GM21423 (cell line): ENCODE measurements around the gene MAP7D2.

Experiments used
- ATAC-seq: cut with Tn5 transposase; IDR thresholded peaks from one replicate; pipeline ENCODE4 v1.9.1; 2021; ENCODE audit warnings: mild to moderate bottlenecking, moderate library complexity; ENCODE audit not compliant: unreplicated experiment

The MAP7D2 gene

DNA sequence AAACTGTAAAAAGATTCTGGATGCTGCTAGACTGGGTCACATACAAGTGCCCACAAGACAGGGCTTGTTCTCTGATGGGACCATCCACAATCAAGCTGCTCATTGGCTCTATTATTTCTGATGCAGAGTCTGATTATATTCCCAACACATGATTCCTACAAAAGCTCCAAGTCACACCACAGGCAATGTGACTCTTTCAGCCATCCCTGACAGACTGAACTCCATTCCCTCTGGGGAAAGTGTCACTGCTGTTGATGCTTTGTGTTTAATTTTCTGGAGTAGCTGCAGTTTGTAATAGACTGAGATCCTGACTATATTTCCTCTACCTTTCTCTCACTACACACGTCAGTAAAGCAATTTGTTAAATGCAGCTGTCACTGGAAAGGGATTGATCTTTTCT is 70.5 kb downstream of the MAP7D2 start:
- no peak for ATAC-seq

DNA sequence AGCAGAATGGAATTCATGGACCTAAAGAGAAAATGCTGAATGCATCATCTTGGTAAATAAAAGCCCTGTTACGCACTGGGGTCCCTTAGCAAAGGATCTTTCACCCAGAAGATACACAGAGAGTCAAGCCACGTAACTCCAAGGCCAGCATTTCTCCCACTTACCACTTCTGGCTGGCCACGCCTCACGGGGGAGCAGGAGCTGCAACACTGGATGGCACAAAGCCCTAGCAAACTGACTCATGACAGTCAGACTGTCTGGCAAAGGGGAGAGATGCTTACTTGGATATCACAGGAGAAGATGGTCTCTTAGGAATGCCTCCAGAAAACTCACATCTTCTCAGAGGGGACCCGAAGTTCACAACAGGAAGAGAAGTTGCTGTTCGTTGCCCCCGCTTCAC is 74.5 kb downstream of the MAP7D2 start:
- no peak for ATAC-seq

DNA sequence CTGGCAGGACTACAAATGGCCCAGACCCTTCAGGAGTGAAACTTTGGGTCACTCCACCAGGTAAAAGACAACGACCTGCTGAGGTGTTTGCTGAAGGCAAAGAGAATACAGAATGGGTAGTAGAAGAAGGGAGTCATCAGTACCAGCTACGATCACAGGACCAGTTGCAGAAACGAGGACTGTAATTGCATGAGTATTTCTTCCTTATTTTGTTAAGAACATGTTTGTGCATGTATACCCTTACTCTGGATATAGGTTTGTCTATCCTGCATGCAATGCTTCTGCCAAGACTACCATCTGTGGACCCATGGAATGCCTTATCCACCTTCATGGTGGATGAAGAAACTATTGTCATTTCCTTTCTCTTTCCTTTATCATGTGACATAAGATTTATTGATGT is 77.7 kb downstream of the MAP7D2 start:
- ATAC-seq: no peak

DNA sequence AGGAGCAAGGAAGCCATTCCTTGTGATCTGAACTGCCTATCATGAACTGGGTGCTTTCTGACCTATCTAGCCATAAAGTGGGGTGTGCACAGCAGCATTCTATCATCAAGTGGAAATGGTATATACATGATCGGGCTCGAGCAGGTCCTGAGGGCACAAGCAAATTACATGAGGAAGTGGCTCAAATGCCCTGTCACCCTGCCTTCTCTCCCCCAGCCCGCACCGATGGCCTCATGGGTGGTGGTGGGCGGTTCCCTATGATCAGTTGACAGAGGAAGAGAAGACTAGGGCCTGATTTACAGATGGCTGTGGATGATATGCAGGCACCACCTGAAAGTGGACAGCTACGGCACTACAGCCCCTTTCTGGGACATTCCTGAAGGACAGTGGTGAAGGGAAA is 79.5 kb downstream of the MAP7D2 start:
- ATAC-seq: no peak

DNA sequence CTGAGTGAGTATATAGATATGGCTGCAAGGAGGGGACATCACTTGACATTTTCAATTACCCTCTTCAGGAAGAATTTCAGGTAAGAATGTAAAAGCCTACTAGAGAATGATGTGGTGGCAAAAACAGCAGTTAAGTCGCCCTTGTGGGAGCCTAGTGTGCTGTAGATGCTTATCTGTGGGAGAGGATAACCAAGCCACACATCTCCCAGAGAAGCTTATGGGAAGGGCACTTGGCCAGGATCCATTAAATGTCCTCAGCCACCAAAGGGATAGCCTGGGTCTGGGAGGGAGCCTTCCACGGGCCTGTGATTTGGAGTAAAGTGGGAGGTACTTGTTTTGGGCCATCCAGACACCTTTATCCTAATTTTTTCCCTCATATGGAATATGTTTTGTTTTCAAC is 84.5 kb downstream of the MAP7D2 start:
- no peak for ATAC-seq

DNA sequence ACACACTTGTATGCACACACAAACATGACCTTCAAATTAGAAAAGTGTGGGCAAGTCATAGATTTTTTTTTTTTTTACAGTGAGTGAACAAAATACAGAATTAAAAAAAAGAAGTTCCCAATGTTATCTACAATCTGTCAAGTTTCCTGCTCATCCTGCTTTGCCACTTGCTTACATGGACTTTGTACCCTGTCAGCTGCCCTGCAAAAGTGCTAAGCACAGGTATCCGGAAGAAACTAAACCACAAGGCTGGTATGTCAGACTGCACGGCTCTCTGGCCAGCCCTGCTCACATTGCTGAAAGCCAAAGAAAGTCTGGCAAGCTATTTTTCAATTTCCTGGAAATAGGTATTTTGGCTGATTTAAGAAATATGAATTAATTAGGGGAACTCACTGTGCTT is 87.0 kb downstream of the MAP7D2 start:
- no peak for ATAC-seq

DNA sequence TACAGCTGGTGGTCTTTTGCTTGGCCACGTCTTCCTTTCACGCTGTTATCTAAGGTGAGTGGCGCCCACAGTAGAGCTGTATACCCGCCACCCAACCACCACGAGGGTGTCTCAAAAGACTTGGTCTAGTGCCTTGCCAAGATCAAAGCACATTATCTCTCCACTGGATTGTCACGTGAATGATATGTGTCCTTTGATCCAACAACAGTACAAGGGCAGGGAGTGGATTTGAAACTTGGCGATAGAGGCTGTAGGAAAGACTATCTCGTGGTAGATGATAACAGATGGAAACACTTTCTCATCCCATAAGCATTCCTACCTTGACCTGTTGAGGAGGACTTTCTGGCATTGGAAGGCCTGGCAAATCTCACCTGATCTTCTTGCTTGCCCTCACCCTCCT is 88.1 kb downstream of the MAP7D2 start:
- ATAC-seq: no peak

DNA sequence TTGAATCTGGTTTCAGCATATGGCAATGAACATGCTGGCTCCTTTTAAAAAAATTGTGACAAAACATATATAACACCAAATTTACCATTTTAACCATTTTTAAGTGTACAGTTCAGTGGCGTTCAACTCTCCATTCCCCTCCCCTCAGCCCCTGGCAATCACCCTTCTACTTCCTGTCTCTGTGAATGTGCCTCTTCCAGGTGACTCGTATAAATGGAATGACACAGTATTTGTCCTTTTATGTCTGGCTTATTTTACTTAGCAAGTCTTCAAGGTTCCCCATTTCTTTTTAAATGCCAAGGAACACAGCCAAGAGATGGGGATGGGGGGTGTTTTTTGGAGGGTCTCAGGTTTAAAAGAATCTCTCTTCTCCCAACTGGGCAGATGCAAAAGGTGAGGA is 90.4 kb downstream of the MAP7D2 start:
- no peak for ATAC-seq

DNA sequence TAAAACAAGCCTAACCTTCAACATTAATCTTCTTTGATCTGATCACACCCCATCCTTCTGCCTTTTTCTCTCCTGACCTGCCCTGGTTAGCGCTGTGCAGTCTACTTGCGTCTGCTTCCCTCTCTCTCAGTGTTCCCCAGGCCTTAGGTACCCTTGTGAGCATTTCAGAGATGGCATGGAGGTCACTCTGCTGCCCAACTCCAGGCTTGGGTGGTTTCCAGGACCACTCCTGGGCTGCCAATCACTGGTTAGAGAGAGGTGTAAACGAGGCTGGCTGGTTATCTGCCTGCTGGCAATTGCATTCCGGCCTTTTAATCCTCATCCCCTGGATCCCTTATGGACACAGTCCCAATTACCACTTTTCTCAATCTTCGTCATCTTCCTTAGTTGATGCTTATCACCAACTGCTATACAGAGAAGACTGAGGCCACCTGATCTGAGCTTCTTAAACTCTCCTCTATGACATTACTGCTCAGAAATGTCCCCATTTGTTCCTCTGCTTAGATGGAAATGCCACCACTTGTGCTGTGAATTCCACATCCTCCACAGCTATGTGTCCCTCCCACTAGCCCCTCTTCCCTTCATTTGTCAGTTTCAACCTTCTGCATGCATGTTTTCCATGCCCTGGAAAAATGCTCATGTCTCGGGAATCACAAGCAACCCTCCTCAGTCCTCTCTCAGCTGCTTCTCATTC is 96.9 kb downstream of the MAP7D2 start:
- no peak for ATAC-seq

DNA sequence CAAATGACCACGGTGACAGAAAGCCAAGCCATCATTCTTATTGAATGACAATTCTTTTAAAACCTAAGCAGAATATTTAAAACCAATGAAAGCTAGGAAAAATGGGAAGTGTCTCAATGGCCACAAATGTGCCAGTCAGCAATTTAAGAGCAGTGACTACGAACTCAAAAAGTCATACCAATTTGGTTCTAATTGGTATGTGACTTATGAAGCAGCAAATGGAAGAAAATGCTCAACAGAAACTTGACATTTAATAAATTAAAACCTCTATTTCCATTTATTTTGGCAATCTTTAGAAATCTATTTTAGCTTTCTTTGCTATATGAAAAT is 100.1 kb downstream of the MAP7D2 start:
- ATAC-seq: no peak

DNA sequence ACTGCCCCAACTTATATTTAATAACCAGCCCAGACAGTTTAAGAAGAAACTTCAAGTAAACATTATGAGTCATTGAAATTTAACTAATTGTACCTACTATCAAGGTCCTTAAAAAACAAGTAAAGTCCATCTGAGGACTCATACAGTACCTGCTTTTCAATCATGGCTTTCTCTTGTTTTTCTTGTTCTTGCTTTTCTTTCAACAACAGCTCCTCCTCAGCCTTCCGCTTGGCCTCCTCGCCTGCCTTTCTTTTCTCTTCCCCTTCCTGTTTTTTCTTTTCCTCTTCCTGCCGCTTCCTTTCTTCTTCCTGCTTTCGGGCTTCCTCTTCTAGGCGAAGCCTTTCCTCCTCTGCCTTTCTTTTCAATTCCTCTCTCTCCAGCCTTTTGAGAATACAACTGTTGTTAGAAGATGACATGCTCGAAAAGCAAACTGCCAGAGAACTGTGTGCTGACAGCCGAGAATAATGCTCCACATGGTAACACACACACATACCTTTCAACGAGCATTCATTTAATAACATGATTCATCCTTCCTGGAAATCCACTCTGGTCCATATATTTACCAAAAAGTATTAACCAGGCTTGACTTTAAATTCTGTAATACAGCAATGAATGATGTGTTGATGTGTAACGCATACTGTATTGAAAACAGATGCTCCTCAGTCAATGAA is 100.6 kb downstream of the MAP7D2 start:
- ATAC-seq: no peak

DNA sequence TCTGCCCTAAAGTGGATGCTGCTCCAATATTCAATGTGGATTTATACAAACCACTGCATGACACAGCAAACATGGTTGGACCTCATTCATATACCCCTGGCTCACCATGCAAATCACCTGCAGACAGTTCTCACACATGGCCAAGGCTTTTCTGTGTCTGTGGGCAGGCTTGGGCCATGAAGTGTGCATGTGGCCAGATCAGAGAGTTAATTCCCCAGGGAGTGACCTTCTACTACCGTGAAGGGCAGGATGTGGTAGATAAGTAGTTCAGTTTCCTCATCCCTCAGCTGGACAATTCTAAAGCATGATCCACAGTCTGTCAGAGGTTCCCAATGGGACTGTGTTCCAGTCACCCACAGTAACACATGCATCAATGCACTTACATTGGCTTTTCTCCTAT is 101.3 kb downstream of the MAP7D2 start:
- ATAC-seq: no peak

DNA sequence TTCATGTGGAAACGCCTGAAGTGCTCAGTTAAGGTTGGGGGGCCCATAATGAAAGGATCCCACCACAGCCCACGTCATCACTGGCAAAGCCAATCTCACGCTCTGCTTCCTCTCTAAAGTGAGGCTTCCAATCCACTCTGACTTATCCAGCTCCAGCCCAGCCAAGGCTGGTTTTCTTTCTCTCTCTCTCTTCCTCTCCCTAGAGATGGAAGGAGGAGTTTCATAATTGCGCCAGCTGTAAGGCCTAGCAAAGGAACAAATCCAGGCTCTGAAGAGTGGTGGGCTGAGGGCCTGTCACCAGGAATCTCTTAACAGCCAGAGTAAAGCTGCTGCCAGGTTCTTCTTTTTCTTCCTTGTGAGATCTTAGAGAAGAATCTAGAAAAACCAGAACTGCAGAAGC is 105.1 kb downstream of the MAP7D2 start:
- no peak for ATAC-seq

DNA sequence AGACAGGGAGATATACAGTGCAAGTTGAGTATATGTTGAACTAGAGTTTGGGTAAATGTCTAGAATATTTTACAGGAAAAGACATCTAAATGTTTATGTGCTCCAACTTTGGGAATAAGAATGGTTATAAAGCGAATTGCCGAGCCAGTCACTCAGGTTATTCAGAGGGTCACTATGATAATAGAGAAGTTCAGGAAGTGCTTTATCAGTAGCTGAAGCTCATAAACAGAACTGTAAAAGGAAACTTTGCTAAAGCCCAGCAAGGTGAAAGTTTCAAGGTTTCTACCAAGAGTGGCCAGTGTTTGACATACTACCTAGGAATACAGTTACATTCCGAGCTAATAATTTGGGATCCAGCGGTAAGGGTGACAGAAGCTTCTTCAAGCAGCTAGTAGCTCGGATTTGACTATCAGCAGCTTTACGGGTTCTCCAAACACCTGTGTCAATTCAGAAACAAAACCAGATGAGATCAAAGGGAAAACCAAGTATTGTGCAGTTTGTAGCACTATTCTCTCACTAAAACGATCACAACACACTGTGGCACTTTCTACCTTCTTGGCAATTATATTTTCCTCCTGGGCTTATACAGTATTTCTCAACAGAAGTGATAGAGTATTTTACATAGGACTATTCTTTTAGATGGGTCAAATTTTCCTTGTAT is 108.6 kb downstream of the MAP7D2 start:
- ATAC-seq: no peak

DNA sequence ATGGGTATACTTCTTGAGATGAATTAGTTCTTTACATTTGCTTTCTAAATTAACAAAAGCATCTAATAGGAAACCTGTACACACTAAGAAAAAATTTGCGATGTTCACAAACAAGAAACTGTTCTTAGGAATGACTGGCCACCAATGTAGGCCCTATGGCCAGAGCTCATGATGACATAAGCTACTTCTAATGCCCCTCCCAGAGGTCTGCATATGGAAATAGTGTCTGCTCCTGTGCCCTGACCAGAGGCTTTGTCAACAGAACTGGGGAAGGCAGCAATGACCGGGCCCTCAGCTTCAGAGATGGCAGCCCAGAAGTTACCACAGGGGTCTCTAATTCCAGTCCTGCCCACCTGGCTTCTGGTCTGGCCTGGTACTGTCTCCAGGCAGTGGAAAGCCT is 110.8 kb downstream of the MAP7D2 start:
- no peak for ATAC-seq

DNA sequence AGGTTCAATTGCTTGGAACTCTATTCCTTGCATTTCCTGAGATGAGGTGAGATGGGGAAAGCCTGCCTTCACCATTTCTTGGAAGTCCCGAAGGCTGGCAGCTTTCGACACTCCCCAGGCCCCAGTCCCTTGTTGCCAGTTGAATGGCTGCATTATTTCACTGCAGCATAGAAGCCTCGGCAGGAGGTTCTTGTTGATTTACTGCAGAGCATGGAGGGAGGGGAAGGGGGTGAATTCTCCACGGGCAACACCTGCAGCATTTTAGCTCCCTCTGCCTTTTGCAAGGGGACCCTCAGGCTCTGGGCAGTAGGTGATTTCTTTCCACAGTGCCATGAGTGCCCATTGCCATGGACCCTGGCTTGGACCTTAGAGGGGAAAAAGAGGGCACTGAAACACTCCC is 115.1 kb downstream of the MAP7D2 start:
- ATAC-seq: no peak

DNA sequence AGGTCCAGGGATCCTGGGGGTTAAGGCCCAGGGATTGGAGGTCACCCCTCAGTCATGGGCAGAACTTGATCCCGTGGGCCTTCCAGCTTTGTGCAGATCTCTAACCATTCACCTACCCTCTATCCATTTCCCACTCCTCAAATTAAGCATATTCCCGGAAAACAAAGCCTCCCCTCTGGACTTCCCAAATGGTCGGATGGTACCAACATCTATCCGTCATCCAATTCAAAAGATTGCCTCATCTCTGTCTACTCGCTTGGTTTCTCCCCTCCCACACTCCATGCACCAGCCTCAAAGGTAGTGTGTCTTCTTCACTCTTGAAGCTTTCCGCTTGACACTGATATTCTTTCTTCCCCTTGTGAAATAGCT is 125.4 kb downstream of the MAP7D2 start:
- no peak for ATAC-seq

DNA sequence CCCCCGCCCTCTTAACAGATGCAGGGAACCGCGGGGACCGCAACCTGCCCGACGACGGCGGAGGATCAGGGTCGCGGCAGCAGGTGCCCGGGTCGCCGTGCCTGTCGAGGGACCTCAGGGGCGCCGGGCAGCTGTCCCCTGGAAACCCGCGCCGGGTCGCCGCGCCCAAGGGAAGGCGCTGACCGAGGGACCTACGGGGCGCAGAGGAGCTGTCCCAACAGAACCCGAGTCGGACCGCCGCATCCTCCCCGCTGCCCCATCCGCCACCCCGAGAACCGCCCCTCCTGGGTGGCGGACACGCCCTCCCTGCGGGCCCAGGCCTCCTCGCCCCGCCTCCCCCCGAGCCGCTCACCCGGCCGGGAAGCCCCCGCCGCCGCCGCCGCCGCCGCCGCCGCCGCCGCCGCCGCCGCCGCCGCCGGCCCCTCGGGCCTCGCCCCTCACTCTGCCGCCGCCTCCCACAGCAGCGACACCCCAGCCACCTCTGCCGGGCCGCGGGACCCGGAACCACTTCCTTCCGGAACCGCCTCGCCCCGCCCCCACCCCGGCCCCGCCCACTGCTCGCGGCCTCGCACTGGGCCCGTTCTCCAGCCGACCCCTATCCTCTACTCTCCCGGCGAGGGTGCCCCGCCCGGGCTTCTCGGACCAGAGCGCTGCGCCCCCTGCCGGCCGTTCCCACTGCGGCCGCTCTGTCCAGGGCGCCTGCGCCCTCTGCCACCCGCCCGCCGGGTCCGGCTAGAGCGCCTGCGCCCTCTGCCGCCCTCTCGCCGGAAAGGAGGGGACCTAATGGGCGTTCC is 126.0 kb downstream of the MAP7D2 start, which contains the start of gene BCLAF3:
BCLAF3 (minus strand) TSS at position 506 of the 794 bp plus-strand sequence. CDS start 20,797 bp downstream, outside the sequence.
- ATAC-seq: peak; percentile 88

DNA sequence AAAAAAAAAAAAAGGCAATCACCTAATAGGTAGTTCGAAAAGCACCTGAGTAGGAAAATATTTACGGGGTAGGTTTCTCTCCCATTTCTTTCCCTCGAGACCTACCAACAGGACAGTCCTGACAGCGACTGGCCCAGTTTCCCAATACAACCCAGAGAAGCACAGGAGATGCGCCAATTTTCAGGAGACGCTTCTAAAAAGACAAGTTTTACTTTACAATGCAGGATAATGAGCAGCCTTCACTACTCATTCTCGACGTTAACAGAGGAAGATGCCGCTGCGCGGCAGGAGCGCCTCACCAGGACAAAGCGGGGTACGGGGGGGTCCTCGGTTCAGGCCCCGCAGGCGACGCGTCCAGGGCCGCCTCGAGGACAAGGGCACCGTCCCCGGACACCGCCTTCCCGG is 126.6 kb downstream of the MAP7D2 start:
- ATAC-seq: peak; percentile 17

DNA sequence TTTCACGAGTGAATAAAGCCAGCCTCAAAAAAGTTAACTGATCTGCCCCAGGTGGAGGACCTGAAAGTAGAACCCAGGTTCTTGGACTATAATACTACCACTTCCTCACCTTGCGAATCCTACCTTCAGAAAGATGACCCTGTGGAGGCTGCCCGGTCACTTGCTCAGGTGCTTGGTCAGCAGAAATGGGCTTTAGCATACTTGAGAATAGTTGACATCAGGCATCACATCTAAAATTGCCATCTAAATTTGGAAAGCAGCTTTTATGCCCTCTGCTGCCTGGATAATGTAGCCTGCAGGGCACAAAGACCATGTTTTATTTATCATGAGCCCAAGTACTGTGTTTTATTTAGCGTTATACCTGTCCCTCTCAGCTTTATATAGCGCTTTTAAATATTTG is 128.9 kb downstream of the MAP7D2 start:
- no peak for ATAC-seq

DNA sequence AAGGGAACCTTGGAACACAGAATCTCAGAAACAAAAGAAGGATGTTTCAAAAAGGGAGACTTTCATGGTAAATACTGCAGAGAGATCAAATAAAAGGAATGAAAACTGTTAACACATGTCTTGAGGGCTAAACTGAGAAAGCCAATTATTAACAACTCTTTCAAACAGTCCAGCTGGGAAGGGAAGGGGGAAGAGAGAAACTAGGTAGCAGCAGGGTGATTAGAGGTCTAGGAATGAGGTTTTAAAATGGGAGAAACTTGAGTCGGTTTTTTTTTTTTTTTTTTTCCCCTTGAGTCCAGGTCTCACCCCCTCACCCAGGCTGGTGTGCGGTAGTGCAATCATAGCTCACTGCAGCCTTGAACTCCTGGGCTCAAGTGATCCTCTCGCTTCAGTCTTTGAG is 130.2 kb downstream of the MAP7D2 start:
- ATAC-seq: no peak

DNA sequence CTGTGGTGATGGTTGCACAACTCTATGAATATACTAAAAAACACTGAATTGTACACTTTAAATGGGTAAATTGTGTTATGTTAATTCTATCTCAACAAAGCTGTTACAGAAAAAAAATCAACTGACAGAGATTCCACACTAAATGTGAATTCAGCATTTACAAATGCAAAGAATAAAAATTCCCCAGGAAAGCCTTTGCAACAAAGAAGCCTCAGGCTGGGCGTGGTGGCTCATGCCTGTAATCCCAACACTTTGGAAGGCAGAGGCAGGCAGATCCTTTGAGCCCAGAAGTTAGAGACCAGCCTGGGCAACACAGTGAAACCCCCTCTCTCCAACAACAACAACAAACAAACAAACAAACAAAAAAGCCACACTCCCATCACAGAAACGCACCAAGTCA is 134.8 kb downstream of the MAP7D2 start:
- ATAC-seq: no peak
